ENCODE data around the gene NUDT10. TPM values are rescaled to one million over a fixed set of nuclear protein-coding genes. Genes with fewer than 3 reads are reported as not detected.

The NUDT10 gene
- total RNA-seq, 2 experiments from 2014 or later: 1.6 to 1.8 TPM

Other genes with a start within 250 kb of the NUDT10 start
- 1 to 10 TPM; 1.9 to 2.4 TPM for gene NUDT11, start 163.8 kb downstream of the NUDT10 start, total RNA-seq